ENCODE data around the gene UBE2QL1. TPM values are rescaled to one million over a fixed set of nuclear protein-coding genes. Genes with fewer than 3 reads are reported as not detected.

The UBE2QL1 gene
- polyA plus RNA-seq, 3 donors, result 0.67 to 1.1 (median 1.0) TPM

DNA sequence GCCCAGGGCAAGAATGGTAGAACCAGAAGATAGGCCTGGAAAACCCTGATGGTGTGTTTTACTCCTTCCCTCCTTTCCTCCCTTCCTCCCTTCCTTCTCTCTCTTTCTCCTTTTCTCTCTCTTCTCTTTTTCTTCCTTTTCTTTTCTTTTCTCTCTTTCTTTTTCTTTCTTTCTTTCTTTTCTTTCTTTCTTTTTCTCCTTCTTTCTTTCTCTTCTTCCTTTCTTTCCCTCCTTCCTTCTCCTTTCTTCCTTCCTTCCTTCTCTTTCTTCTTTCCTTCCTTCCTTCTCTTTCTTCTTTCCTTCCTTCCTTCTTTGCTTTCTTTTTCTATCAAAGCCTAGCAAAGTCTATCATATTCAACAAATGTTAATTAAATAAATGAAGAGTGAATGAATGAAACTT is 24.0 kb upstream of the UBE2QL1 start:
- DNase-seq (ENCODE audit: low read depth in 3 of 3, low spot score in 2 of 3), result no peak

DNA sequence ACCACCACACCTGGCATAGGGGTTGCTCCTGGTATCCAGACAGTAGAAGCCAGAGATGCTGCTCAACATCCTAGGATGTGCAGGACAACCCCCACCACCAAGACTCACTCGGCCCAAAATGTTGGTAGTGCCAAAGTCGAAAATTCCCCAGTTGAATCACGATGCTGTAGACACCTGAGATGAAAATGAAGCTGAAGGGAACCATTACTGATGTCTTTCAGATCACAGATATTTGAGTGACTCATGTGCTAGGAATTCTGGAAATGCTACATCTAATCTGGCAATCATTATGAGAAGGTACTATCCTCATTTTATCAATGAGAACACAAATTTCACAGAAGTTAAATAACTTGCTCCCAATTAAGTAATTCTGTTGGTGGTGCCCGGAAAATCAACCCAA is 21.0 kb upstream of the UBE2QL1 start:
- no peak for DNase-seq (ENCODE audit: low read depth in 3 of 3, low spot score in 2 of 3)

DNA sequence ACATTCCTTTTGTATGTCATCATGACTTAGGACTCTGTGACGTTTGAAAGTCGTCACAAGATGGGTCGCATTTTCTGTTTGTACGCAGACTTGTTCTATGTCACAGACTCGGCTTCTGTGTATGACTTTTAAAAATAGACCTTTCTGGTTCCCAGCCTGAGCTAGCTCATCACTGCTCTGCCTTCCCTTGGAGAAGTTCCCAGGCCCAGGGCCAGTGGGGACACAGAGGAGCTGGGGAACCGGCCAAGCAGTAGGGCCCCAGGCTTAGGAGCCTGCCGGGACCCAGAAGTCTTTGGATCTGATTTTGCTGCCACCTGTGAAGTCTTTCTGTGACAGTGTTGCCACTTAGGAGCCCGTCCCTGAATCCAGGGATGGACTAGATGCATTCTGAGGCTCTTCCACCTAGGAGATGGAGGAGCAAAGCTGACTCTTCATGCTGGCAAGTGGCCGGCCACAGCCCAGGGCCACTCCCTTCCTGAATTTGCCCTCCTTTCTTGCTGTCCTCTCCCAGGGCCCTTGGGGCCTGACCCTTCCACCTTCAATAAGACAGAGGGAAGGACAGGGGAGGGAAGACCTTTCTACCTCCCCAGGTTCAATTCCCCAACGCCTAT is 18.1 kb upstream of the UBE2QL1 start:
- DNase-seq (ENCODE audit: low read depth in 3 of 3, low spot score in 2 of 3), result no peak

DNA sequence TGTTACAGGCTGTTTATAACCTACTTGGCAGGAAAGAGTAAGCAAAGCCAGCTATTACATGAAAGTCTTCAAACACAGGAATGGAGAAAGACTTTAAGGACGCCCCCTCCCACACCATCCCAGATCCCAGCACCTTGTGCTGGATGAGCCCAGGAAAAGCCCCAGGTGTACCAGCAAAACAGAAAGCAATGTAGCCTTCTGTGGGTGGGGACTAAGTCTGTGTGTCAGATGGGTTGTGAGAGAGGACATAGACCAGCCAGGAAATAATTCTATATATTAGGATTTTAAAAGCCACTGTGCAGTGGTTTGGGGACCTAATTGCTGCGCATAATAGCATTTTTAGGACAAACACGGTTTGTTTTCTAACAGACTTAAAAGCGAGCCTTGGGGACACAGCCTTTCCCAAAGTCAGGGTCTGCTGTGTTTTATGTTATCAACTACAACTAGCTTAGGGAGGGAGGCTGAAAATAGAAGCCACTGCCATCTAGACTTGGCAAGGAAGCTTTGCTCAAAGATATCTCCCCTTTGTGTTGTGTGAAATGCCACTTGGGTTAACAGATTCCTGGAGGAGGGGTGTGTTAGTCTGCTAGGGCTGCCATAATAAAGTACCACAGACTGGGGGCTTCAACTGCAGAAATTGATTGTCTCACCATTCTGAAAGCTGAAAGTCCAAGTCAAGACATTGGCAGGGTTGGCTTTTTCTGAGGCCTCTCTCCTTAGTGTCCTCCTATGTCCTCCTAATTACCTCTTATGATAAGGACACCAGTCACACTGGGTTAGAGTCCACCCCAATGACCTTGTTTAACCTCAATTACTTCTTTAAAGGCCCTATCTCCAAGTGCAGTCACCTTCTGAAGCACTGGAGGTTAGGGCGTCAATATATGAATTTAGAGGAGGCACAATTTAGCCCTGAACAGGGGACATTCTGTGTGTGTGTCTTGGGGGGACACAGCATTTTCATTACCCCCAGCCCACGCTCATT is 17.2 kb upstream of the UBE2QL1 start:
- DNase-seq (ENCODE audit: low read depth in 3 of 3, low spot score in 2 of 3), result no peak

DNA sequence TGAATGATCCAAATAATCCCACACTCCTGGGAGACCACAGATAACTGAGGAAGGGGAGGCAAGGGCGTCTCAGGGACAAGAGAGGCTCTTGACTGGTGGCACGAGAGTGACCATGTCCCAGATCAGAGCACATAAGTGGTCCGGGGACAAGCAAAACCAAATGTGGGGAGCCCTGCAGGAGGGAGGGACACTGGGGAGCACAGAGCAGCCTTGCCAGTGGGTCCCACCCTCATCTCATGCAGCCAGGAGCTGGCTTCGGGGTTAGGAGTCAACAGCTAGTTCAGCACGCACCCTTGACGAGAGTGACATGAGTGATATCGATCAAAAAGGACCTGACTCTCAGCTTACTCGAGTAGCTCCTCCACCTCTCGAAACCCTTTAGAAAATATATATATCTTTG is 16.5 kb upstream of the UBE2QL1 start:
- DNase-seq (ENCODE audit: low read depth in 3 of 3, low spot score in 2 of 3), result no peak

DNA sequence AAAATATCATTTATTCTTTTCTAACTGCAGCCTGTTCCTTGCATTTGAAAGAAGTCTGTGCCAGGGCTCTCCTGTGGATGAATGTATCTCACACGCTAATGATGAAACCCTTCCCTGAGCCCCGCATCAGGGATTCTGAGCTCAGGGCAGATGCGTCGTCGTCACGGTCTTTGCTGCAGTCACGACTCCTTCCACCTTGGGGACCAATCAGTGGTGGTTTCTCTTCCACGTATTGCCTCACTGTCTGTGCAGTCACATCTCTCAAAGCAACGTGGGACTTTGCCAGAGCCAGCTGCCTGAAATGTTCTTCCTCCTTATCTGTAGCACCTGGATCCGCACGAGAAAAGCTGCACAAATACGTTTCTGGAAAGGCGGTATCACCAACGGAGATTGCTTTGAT is 13.9 kb upstream of the UBE2QL1 start:
- no peak for DNase-seq (ENCODE audit: low read depth in 3 of 3, low spot score in 2 of 3)

DNA sequence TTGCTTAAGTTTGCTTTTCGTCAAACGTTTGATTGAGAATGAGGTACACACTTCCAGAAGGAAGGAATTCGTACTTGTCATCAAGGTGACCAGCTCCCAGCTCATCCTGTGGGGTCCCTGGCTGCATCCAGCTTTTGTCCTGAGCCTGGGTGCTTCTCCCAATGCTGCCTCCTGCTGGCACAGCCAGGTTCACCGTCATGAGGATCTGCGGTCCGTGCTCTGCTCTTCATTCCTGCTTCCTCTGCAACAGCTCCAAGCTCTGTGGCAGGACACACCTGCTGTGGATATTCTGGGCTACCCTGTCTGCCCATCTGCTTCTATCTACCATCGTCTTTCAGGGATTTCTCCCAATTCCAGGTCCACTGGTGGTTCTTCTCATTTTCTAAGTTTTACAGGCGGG is 13.3 kb upstream of the UBE2QL1 start:
- no peak for DNase-seq (ENCODE audit: low read depth in 3 of 3, low spot score in 2 of 3)

DNA sequence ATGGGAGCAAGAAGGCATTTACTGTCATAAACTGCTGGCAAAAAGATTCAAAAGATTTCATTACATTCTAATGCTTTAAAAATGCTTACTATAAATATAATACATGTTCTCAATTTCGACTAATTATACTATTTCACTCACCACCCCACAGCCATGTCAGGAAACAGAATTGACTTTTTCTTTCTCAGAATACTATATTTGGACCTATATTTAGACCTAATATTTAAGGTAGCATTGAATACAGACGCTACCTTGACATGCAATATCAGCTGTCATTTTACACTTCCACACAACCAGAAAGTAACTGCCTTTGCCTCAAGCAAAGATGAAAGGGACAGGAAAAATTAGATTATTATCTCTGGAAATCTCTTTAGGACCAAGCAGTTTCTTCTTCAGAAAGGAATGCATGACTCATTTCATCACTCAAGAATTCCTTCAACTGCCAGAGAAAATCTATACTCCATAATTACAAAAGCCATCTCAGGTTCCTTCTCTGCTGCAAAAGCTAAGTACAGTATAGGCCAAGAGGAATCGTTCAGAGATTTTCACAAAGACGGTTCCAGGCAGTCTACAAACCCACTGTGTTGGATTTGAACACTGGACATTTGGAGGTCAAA is 11.8 kb upstream of the UBE2QL1 start:
- DNase-seq (ENCODE audit: low read depth in 3 of 3, low spot score in 2 of 3), result no peak

DNA sequence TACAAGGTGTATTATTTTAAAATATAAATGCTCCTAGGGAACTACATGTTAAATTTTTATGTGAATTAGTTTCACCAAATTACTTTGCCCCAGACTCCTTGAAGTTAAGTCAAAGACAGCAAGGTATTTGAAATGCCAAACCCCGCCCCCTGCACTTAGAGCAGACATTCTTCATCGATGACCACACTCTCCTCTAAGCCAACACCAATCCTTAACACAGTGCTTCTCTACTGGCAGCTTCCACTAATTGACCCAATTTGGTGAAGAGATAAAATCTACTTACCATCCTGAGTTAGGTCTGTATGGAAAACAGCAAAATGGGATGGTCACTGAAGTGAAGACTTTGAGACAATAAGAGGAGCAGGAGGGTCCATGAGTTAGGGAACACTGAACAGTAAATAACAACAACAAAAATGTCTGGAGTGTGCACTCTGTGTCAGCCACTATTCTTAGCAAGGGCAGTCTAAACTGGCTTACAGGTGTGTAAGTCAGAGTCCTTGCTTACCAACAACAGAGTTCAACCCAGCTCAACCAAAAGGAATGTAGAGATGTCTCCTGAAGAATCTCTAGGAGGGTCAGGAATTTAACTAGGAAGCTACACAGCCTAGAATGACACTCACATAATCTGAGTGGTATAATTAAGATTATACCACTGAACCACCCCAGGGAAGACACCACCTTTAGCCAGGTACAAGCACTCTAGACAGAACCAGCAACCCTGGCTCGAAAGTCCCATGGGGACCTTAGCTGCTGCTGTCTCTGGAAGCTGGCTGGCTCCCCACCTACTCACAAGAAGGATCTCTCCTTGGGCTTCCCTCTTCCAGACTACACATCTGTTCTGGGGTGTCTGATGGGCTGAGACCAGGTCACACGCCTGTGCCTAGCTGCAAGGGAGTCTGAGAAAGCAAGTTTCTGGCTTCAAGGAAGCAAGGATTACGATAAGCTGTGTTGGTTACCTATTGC is 8.8 kb upstream of the UBE2QL1 start:
- DNase-seq (ENCODE audit: low read depth in 3 of 3, low spot score in 2 of 3), result no peak

DNA sequence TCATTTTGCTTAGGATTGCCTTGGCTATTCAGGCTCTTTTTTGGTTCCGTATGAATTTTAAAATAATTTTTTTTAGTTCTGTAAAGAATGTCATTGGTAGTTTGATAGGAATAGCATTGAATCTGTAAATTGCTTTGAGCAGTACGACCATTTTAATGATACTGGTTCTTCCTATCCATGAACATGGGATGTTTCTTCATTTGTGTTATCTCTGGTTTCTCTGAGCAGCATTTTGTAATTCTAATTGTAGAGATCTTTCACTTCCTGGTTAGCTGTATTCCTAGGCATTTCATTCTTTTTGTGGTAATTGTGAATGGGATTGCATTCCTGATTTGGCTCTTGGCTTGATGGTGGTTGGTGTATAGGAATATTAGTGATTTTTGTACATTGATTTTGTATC is 6.3 kb upstream of the UBE2QL1 start:
- DNase-seq (ENCODE audit: low read depth in 3 of 3, low spot score in 2 of 3), result no peak

DNA sequence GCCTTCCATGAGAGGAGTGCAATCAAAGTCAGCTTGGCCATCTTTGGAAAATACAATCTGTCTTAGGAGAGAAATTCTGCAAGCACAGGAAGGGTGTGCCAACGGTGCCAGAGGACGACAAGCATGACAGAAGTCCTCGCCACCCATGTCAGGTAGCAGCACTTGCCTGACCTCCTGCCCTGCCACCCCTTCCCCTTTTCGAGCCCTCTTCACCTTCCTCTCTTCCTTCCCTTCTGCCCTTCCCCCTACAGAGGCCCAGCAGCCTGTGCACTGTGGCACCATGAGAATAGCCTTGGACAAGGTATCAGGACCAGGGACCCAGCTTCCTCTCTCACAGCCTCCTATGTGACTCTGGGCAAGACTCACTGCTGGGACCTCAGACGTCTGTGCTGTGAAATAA is 5.3 kb upstream of the UBE2QL1 start:
- DNase-seq (ENCODE audit: low read depth in 3 of 3, low spot score in 2 of 3), result no peak

DNA sequence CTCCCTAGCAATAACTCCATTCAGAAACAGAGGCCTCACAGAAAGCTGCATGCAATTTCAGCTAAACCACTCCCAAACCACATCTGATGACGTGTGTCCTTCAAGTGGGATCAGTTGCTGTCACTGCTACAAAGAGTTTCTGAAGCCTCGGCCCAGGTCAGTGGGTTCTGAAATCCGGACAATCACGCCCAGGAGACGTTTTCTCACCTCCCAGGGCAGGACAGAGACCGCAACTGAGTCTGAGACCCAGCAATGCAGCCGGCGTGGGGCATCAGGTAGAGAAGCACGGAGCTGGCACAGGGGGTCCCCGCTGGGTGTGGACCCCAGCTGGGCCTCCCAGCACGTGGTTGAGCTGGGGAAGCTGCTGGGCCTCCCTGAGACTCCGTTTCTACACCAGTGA is 2.6 kb upstream of the UBE2QL1 start:
- DNase-seq (ENCODE audit: low read depth in 3 of 3, low spot score in 2 of 3), result no peak

DNA sequence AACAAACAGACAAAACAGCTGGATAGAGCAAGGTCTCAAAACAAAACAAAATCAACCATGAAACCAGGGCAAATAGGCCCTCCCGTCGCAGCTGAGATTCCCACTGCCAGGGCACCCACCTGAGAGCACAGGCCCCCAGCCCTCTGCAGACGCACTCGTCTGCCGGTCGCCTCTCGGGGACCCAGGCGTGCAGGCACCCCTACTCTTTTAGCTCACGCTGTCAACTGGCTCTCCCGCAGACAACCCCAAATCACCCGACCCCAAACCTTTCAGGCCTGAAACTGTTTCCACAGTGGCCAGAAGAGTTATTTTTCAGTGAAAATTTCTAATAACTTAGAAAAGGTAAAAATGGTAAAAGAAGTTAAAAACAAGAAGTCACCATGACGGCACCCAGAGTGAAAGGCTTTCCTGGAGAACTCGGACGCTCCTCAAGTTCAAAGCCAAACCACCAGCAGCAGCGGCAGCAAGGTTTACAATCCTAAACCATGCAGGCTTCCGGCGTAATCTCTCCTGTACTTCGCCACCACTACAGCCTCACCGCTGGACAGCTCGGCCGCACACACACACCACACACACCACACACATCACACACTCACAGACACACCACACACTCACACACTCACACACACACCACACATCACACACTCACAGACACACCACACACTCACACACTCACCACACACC is 1.9 kb upstream of the UBE2QL1 start:
- DNase-seq (ENCODE audit: low read depth in 3 of 3, low spot score in 2 of 3), result no peak

DNA sequence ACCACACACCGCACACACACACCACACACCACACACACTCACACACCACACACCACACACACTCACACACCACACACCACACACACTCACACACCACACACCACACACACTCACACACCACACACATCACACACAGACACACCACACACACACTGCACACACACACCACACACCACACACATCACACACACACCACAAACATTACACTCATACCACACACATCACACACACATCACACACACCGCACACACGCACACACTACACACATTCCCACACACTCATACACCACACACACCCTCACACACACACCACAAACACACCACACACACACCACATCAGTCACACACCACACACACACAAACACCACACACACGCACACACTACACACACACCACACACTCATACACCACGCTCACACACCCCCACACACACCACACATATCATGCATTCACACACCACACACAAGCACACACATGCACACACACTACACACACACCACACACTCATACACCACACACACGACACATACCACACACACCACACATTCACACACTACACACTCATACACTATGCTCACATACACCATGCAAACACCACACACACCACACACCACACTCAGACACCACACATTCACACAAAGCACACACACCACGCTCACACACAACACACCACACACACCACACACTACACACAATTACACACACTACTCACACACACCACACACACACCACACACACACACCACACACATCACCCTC is 1.1 kb upstream of the UBE2QL1 start:
- DNase-seq (ENCODE audit: low read depth in 3 of 3, low spot score in 2 of 3), result no peak

DNA sequence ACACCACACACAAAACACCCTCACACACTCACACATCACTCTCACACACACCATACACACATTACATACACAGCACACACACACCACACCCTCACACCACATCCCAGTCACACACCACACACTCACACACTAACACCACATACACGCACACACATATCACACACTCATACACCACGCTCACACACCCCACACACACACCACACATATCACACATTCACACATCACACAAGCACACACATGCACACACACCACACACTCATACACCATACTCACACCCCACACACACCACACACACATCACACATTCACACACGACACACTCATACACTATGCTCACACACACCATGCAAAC is 543 bp upstream of the UBE2QL1 start:
- DNase-seq (ENCODE audit: low read depth in 3 of 3, low spot score in 2 of 3), result no peak

DNA sequence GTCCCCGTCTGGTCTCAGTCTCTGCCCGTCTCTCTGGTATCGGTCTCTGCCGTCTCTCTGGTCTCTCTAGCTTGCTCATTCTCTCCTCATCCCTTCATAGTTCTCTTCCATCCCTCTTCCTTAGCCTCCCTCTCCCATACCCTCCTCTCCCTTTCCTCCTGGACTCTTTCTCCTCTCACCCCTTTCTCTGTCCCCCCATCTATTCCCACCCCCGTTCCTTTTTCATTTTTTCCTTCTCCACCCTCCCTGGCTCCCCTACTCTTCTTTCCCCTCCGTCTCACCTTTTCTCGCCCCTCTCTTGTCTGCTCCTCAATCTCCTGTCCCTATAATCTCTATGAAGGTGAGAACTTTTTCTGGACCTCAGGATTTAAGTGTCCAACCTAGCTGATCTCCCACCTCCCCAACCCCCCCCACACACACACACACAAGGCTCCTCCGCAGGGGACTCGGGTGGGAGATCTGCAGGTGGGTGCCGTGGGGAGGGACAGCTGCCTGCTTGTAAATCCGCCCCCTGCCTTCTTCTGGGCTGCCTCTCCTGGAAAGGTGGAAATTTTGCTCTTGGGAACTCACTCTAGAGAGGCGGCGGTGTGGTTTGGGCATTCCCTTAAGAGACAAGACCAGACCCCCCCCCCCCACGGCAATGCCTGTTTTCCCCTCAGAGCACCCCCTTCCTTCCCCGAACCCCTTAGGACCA is 953 bp downstream of the UBE2QL1 start:
- no peak for DNase-seq (ENCODE audit: low read depth in 3 of 3, low spot score in 2 of 3)

DNA sequence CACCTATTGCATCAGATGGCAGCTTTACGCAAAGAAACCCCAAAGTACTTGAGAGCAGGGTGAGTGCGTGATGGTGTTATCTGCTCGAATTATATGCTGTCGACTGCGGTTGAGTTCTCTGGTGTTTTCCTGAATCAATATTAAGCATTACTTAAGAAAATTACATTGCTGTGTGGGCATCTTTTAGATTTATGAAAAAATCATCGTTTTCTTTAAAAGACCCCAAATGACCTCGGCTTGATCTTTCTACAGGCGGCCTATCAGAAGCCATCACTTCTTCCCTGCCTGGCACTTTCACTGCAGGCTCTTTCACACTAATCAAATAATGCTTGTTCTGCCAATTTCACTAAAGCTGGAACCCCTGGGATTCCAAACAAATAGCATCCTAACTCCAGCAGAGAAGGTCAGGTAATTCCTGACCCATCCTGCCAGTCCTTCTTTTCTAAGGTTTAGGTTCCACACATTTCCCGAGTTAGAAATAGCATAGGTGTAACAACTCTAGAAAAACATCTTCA is 1.7 kb downstream of the UBE2QL1 start:
- no peak for DNase-seq (ENCODE audit: low read depth in 3 of 3, low spot score in 2 of 3)

DNA sequence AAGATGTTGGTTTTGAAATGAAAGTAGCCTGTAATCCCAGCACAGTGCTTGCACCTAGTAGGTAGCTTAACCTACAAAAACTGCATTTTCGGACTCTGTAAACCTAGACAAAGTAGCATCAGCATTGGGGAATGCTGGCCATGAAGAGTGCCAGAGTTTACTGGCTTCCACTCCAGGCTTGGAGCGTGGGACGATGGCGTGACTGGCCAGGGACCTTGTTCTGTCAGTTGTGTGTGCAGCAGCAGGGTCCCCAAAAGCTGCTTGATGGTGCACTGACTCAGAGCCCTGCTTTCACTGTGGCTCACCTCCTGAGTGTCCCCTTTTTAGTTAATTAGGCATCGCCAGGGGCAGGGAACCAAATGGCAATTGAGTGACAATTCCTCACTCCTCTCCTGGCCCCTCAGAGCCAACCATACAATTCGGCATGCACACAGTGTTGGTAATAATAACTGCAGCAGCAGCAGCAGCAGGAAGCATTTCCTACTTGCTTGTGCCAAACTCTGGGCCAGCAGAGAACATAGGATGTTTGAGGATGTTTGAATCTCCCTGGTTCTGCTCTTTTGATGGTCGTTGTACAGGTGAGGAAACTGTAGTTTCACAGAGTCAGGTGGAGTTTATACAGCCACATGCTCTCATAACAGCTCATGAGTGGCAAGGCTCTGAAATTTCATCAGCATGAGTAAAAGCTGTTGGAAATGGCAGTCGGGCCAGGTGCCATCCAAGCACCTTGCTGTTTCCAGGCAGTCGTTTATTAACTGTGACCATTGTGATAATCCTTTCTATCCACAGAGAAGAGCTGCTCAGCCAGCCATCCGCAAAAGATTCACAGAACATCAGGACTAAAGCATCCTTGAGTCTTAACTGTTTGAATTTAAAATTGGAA is 4.2 kb downstream of the UBE2QL1 start:
- DNase-seq (ENCODE audit: low read depth in 3 of 3, low spot score in 2 of 3), result no peak
